ENCODE data around the gene OR2A14.
A peak's percentile ranks its signal among the peaks of the same experiment; 100 is the strongest.

DNA sequence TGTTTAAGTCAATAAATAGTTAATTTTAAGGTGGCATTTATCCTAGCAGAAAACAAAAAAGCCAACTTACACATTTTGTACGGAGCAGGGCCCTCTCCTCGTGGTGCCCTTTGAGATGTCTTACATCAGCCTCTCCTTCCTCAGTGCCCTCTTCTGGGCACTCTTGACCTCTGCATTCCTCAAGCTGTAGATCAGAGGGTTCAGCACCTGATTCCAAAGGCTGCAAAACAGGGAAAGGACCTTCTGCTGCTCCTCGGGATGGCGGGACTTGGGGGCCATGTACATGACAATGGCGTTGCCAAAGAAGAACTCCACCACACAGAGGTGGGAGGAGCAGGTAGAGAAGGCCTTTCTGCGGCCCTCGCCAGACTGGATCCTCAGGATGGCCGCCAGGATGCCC, 4.6 kb upstream of the OR2A14 start:
- TF ChIP-seq, protein P1, sequence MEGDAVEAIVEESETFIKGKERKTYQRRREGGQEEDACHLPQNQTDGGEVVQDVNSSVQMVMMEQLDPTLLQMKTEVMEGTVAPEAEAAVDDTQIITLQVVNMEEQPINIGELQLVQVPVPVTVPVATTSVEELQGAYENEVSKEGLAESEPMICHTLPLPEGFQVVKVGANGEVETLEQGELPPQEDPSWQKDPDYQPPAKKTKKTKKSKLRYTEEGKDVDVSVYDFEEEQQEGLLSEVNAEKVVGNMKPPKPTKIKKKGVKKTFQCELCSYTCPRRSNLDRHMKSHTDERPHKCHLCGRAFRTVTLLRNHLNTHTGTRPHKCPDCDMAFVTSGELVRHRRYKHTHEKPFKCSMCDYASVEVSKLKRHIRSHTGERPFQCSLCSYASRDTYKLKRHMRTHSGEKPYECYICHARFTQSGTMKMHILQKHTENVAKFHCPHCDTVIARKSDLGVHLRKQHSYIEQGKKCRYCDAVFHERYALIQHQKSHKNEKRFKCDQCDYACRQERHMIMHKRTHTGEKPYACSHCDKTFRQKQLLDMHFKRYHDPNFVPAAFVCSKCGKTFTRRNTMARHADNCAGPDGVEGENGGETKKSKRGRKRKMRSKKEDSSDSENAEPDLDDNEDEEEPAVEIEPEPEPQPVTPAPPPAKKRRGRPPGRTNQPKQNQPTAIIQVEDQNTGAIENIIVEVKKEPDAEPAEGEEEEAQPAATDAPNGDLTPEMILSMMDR (conservative IDR thresholded peaks at IDR 0.05; ENCODE audit: low read depth in 2 of 2) = peak in 1 of 2 experiments; percentile 26; a peak in 1 of 4 replicates
- TF ChIP-seq EZH2phosphoT487 (IDR thresholded peaks at IDR 0.05; ENCODE audit: unreplicated experiment) (no peak), EZH2 (IDR thresholded peaks at IDR 0.05; ENCODE audit: low read depth, unreplicated experiment) (no peak), CREB1 (CRISPR knock-in tag; IDR thresholded peaks at IDR 0.05; ENCODE audit: low read depth) (no peak), POLR2AphosphoS5 (IDR thresholded peaks at IDR 0.05; ENCODE audit: low read depth) (no peak)
- TF ChIP-seq, protein P2, sequence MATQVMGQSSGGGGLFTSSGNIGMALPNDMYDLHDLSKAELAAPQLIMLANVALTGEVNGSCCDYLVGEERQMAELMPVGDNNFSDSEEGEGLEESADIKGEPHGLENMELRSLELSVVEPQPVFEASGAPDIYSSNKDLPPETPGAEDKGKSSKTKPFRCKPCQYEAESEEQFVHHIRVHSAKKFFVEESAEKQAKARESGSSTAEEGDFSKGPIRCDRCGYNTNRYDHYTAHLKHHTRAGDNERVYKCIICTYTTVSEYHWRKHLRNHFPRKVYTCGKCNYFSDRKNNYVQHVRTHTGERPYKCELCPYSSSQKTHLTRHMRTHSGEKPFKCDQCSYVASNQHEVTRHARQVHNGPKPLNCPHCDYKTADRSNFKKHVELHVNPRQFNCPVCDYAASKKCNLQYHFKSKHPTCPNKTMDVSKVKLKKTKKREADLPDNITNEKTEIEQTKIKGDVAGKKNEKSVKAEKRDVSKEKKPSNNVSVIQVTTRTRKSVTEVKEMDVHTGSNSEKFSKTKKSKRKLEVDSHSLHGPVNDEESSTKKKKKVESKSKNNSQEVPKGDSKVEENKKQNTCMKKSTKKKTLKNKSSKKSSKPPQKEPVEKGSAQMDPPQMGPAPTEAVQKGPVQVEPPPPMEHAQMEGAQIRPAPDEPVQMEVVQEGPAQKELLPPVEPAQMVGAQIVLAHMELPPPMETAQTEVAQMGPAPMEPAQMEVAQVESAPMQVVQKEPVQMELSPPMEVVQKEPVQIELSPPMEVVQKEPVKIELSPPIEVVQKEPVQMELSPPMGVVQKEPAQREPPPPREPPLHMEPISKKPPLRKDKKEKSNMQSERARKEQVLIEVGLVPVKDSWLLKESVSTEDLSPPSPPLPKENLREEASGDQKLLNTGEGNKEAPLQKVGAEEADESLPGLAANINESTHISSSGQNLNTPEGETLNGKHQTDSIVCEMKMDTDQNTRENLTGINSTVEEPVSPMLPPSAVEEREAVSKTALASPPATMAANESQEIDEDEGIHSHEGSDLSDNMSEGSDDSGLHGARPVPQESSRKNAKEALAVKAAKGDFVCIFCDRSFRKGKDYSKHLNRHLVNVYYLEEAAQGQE (IDR thresholded peaks at IDR 0.05; ENCODE audit: unreplicated experiment) = no peak
